HUES6 (cell line): ENCODE results near the gene CKS1B.
"Not testable (repeated sequence)": the region's sequence is repeated elsewhere in the genome, so short reads cannot be mapped to it uniquely, and the experiment has no call there.

Source experiments
- H3K27ac ChIP-seq: 2 replicates; pipeline ENCODE4 v1.7.0; 2013; ENCODE audit warnings: low read depth, mild to moderate bottlenecking, low read length, inconsistent platforms
- H3K27me3 ChIP-seq: 2 replicates; pipeline ENCODE4 v1.6.1; 2013; ENCODE audit warnings: low read length; ENCODE audit not compliant: control insufficient read depth, insufficient read depth
- H3K36me3 ChIP-seq: 2 replicates; pipeline ENCODE4 v1.6.1; 2013; ENCODE audit warnings: low read length; ENCODE audit not compliant: control insufficient read depth, insufficient read depth
- H3K4me1 ChIP-seq: 2 replicates; pipeline ENCODE4 v1.6.1; 2013; ENCODE audit warnings: low read length; ENCODE audit not compliant: control insufficient read depth, insufficient read depth
- H3K4me3 ChIP-seq: 2 replicates; pipeline ENCODE4 v1.5.1; 2013; ENCODE audit warnings: low read depth, low read length
- H3K9ac ChIP-seq: one replicate; pipeline ENCODE4 v1.6.1; 2013; ENCODE audit warnings: mild to moderate bottlenecking, low read length
- H3K9me3 ChIP-seq: 2 replicates; pipeline ENCODE4 v1.6.1; 2013; ENCODE audit warnings: low read depth, low read length; ENCODE audit not compliant: control insufficient read depth, insufficient read depth

CKS1B gene

DNA sequence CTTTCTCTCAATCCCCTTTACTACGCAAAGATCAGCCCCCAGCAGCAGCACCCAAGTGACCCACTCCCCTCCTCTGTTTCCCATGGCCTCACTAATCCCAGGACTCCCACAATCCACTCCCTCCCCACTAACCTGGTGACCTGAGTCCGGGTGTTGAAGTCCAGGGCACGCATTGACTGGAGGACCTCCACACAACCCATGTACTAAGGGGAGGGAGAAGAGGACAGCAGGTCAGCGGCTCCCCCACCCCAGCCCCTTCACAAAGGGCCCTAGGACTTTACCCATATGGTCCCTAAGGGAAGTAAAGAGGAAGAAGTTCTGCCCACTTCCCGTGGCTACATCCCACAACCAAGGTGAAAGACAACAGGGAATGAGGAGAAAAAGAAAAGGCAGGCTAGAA is 5.2 kb upstream of the CKS1B start:
- no peaks in the 10 kb centered on the region for H3K9me3 ChIP-seq
- no peaks in the 10 kb centered on the region for H3K27me3 ChIP-seq
- no peak overlapping the region for H3K27ac ChIP-seq
- peaks cover 45% of the 10 kb centered on the region for H3K36me3 ChIP-seq
- H3K4me3 ChIP-seq, result peak overlapping the region; percentile 65
- H3K9ac ChIP-seq, result peak overlapping the region; percentile 90
- peaks cover 23% of the 10 kb centered on the region for H3K4me1 ChIP-seq

DNA sequence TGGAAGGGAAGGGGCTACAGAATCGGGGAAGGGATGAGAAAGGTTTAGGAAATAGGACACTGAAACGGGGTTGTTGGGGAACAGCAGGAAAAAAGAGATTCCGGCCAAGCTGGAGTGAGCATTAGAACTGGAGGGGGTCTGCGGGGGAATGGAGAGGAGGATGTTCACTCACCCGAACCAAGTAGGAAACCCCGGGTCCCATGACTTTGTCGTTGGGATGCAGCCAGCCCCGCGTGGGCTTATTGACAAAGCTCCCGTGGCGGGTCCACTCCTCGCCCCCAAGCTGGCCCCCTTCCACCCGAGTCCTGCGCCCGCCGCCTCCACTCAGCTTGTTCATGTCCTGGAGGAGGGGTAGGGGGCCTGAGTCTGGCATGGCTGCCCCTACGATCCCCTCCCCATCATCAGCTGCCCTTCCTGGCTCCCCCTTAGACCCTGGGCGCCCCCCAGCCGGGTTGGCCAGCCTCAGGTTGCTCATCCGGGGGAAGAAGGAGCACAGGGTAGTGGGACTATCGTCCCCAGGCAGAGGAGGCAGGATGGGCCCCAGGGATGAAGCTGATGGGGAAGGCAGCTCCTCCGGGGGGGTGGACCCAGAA is 4.5 kb upstream of the CKS1B start:
- Histone ChIP-seq H3K27me3 (no peaks in the 10 kb centered on the region), H3K27ac (peak overlapping the region; percentile 95), H3K36me3 (peaks cover 37% of the 10 kb centered on the region), H3K9me3 (no peaks in the 10 kb centered on the region), H3K9ac (peak overlapping the region; percentile 90), H3K4me3 (peak overlapping the region; percentile 65), H3K4me1 (peaks cover 23% of the 10 kb centered on the region)

DNA sequence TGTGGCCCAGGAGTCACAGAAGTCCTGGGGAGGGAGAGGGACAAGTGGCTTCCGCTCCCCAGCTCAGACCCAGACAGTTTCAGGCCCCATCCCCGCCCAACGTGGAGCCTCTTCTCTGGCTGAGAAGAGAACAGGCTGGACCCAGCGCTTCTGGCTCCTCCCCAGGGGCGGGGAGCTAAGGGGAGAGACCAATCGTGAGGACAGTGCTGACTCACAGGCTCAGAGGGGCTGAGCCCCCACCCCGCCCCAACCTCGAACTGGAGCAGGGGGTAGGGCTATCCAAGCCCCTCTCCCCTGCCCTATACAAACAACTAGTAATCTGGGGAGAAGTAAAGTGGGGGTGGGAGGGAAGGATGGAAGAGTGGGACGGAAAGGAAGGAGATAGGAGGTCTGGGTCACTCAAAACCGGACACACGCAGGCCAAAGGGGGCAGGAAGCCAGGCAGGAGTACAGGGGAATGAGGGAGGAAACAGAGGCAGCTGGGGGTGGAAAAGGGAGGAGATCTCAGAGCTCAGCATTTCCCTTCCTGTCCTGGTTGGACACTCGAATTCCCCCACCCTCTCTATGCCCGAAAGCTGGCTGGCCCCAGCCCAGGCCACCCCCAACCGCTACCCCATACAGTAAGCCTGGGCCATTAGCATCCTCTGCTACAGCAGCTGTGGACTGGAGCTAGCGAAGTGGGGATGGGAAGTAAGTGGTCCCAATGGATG is 3.7 kb upstream of the CKS1B start, which contains the start of gene SHC1:
TSS of gene SHC1 (minus strand) at position 117 of the 710 bp plus-strand sequence. CDS start 221 bp downstream, outside the sequence.
- H3K9ac ChIP-seq, result peak within 1 kb of the TSS; percentile 90
- H3K9me3 ChIP-seq, result no peaks in the 10 kb centered on the region
- peaks cover 30% of the 10 kb centered on the region for H3K36me3 ChIP-seq
- H3K27ac ChIP-seq, result peak within 1 kb of the TSS; percentile 95
- H3K27me3 ChIP-seq, result no peaks in the 10 kb centered on the region
- peak within 1 kb of the TSS; percentile 65 for H3K4me3 ChIP-seq
- H3K4me1 ChIP-seq, result peaks cover 23% of the 10 kb centered on the region

DNA sequence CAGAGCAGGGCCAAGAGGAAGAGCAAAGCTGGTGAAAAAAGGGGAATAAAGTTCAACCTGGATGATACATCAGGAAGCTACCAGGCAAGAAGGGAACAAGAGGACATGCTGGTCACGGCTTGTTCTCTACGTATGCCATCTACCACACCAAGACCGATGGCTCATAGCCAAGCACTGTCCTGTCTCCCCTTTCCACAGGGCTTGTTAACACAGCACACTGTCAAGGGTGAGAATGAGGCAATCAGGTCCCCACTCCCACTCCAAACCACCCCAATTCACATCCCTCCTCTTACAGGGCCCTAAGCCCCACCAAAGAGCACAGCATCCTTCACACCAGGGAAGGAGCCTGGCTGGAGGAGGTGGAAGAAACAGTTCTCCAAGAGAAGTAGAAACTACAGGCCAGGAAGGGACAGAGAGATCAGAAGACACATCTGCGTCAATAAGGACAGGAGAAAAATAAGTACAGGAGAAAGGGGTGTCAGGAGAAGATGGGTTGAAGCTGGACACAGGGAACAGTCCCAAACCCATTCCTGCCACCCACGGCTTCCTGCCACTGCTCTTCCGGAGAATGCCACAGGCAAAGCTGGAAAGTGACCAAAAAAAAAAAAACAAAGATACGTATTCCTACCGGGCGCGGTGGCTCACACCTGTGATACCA is 3.0 kb upstream of the CKS1B start:
- peak overlapping the region; percentile 95 for H3K27ac ChIP-seq

DNA sequence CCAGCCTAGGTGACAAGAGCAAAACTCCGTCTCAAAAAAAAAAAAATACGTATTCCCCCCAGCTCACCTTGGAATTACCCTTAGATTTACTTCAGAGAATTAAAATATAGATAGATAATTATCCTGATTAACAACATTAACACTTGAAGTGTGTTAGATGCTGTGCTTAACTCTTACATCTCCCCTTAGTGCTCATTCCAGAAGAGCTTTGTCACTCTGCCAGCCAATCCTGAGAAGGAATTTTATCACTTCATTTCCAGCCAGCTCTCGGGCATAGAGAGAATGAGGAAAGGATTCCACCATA is 2.3 kb upstream of the CKS1B start:
- H3K27me3 ChIP-seq, result no peaks in the 10 kb centered on the region
- peak overlapping the region; percentile 90 for H3K9ac ChIP-seq
- H3K9me3 ChIP-seq, result no peaks in the 10 kb centered on the region
- peak overlapping the region; percentile 82 for H3K4me3 ChIP-seq
- H3K36me3 ChIP-seq, result peaks cover 16% of the 10 kb centered on the region
- H3K27ac ChIP-seq, result peak overlapping the region; percentile 95
- H3K4me1 ChIP-seq, result peaks cover 29% of the 10 kb centered on the region

More for the DNA sequence above, 3.0 kb upstream of the CKS1B start:
- no peaks in the 10 kb centered on the region for H3K9me3 ChIP-seq
- peaks cover 23% of the 10 kb centered on the region for H3K36me3 ChIP-seq
- H3K9ac ChIP-seq, result peak overlapping the region; percentile 90
- H3K27me3 ChIP-seq, result no peaks in the 10 kb centered on the region
- peak overlapping the region; percentile 65 for H3K4me3 ChIP-seq
- H3K4me1 ChIP-seq, result peaks cover 29% of the 10 kb centered on the region

DNA sequence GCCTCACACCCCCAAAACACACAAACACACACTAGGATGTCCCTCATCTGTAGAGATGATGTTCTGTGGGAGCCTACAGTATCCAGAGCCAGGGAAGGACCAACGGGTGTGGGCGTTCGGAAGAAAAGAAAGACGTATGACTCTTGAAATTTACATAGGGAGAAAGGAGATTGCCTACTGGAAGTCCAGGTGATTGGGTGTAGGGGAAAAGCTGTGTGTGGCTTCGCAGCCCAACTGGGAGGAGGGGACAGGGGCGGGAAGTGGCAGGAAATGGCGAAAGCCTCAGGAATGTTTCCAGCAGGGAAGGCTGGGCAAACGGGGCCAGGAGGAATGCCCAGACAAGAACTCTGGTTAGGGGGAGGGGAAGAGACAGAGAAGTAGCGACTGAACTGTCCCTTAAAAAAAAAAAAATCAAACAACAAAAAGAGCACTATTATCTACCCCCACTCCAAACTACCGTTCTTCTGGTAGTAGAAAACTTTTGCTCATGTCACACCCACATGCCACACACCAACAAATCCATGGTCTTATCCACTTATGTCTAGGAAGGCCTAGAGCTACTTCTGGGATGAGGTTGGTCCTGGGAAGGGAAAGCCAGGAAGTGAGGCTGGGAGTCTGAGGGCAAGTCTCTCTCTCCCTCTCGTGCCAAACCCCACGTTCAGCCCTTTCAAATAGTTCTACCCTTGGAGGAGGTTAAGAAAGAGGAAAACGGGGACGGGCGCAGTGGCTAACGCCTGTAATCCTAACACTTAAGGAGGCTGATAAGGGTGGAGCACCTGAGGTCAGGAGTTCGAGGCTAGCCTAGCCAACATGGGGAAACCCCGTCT is 1.8 kb upstream of the CKS1B start:
- H3K9ac ChIP-seq, result peak overlapping the region; percentile 90
- peaks cover 15% of the 10 kb centered on the region for H3K36me3 ChIP-seq
- H3K27ac ChIP-seq, result peak overlapping the region; percentile 95
- H3K4me3 ChIP-seq, result peak overlapping the region; percentile 82
- no peaks in the 10 kb centered on the region for H3K27me3 ChIP-seq
- H3K9me3 ChIP-seq, result no peaks in the 10 kb centered on the region
- peaks cover 29% of the 10 kb centered on the region for H3K4me1 ChIP-seq

DNA sequence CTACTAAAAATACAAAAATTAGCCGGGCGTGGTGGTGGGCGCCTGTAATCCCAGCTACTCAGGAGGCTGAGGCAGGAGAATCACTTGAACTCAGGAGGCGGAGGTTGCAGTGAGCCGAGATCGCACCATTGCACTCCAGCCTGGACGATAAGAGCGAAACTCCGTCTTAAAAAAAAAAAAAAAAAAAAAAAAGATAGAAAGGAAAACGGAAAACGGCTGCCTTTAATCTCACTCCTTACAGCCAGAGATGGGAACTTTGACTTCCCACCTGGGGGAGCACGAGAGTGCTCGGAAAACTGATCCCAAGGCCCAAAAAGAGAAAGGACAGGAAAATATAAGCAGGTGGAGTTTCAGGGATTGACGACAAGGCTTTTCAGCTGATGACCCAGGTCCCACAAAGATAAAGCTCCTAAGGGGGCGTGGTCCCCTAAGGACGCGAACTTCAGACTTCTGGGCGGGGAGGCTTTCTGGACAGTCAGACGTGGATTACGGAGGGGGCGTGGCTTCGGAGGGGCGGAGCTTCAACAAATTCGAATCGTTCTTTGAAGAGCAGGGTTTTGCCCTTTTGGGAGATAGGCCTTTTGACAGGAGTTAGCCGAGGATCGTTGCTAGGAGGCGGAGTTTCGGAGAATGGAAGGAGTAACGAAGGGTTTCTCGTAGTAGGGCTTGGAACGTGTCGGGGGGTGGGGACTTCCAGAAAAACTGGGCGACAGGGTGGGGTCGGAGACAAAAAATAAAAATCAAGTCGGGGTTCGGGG is 958 bp upstream of the CKS1B start:
- no peaks in the 10 kb centered on the region for H3K27me3 ChIP-seq
- H3K9ac ChIP-seq, result peak overlapping the region; percentile 90
- H3K4me3 ChIP-seq, result peak overlapping the region; percentile 82
- no peaks in the 10 kb centered on the region for H3K9me3 ChIP-seq
- peak overlapping the region; percentile 95 for H3K27ac ChIP-seq
- H3K4me1 ChIP-seq, result peaks cover 28% of the 10 kb centered on the region
- peaks cover 15% of the 10 kb centered on the region for H3K36me3 ChIP-seq

DNA sequence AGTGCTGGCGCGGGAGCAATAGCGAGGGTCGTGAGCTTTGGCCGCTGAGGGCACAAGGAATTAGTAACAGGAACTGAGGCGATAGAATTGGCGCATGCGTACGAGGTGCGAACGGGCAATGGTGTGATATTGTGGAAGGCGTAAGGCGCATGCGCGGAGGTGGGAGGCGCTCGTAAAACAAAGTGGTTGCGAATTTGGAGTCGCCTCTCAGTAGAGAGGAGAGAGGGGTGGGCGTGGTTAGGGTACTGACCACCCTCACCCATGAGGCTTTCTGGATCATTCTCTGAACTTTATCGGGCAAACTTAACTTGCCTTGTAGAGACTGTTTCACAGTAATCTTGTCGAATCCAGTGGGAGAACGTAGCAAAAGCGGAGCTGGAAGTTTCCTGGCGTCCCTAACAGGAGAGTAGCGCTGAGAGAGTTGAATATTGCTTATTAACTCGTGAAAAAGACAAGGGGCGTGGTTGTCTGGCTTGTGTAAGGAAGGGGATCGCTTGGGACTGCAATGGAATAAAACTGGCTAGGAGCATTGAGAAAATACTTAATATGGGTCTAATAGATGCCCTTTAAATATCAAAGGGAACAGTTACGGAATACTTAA is 427 bp downstream of the CKS1B start:
- peaks cover 22% of the 10 kb centered on the region for H3K4me1 ChIP-seq
- H3K9me3 ChIP-seq, result no peaks in the 10 kb centered on the region
- no peaks in the 10 kb centered on the region for H3K27me3 ChIP-seq
- H3K4me3 ChIP-seq, result peak overlapping the region; percentile 82
- H3K36me3 ChIP-seq, result peaks cover 22% of the 10 kb centered on the region
- peak overlapping the region; percentile 90 for H3K9ac ChIP-seq
- H3K27ac ChIP-seq, result peak overlapping the region; percentile 61

DNA sequence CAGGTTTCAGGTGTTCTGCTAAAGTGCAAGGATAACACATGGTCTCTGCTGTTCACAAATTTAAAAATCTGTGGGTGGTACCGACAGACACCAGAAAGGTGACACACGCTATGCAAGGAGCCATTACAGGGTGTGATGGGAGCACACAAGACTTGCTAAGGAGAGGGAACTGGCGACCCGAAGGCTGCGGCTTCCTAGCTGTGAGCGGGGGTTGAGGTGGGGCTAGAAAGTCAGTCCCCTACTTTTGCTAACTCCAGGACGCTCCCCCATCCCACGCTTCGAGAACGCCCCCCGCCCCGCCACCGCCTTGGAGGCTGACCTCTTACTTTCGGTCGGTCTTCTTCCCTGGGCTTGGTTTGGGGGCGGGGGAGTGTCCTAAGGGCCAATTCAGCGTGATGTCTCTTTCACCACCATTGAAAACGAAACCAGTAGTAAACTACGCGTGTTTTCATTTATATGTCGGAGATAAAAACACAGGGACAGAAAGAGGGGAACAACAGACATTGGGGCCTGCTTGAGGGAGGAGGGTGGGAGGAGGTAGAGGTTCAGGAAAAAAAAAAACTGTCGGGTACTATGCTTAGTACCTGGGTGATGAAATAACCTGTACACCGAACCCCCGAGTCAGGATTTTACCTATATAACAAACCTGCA is 1.1 kb downstream of the CKS1B start:
- peak overlapping the region; percentile 61 for H3K27ac ChIP-seq
- H3K4me3 ChIP-seq, result peak overlapping the region; percentile 82
- peaks cover 25% of the 10 kb centered on the region for H3K36me3 ChIP-seq
- H3K9ac ChIP-seq, result peak overlapping the region; percentile 90
- no peaks in the 10 kb centered on the region for H3K27me3 ChIP-seq
- peaks cover 22% of the 10 kb centered on the region for H3K4me1 ChIP-seq
- no peaks in the 10 kb centered on the region for H3K9me3 ChIP-seq

DNA sequence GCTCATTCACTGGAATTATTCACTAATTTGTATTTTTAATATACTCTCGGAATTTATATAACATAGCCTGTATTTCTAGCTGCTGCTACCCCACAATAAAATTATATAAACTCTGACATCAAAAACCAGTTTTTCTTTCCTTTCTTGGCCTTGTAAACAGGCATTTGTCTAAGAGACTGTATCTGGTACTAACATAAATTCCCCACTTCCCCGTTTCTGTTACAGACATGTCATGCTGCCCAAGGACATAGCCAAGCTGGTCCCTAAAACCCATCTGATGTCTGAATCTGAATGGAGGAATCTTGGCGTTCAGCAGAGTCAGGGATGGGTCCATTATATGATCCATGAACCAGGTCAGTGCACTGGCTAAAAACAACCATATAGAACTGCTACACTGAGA is 3.3 kb downstream of the CKS1B start:
- H3K4me3 ChIP-seq, H3K9me3 ChIP-seq, H3K27ac ChIP-seq, H3K27me3 ChIP-seq, H3K9ac ChIP-seq: not testable (repeated sequence)
- H3K4me1 ChIP-seq, result peaks cover 14% of the 10 kb centered on the region
- H3K36me3 ChIP-seq, result peaks cover 28% of the 10 kb centered on the region
